Effector CD4-positive, alpha-beta T cell (primary cell): ENCODE measurements around the gene KDM8.
"Not testable (repeated sequence)": the region's sequence is repeated elsewhere in the genome, so short reads cannot be mapped to it uniquely, and the experiment has no call there.

Experiments
- DNase-seq: peaks from one replicate; pipeline ENCODE4 v3.0.0-alpha.2; 2020

Gene KDM8

DNA sequence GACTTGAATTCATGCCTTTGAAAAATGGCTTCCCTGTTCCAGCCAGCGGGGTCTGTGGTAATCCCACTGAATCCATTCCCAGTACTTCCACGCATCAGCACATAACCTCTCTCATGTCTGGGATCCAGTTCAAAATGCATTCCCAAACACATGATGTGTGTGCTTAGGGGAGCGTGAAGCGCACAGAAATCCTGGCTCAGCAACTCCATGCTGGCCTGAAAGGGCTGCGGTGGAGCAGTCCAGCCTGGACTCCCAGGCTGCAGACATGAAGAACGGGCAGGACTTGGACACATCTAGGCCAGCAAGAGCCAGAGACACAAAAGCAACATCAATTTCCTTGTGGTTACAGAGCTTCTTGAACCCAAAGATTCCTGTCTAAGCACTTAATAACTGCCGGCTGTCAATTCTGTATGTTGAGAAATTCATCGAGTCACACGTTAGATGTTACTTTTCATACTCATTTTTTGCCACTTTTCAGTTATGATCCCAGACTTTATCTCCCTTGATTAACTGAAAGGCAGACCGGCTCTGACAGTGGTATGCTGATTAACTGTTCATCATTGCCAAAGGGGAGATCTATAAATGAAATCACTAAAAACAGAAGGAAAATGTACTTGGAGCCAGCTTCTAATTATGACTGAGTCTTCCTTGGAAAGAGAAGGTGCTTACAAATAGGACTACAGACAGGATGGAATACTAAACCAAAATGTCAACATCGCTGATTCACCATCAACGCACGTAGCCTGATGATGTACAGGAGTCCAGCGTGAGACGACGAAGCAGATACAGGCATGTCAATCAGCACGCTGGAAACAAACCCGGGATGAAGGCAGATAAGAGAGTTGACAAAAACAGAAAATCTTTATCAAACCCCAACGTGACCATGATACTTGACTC lies 42.2 kb downstream of the KDM8 start:
- DNase-seq = no peak

DNA sequence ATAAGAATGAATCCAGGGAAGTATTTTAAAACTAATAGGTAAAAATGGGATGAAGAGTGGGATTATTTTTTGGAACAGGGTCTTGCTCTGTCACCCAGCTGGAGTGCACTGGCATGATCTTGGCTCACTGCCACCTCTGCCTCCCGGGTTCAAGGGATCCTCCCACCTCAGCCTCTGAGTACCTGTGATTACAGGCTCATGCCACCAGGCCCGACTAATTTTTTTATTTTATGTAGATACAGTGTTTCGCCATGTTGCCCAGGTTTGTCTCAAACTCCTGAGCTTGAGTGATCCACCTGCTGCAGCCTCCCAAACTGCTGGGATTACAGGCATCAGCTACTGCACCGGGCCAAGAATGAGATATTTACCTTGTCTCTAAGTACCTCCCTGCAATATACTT lies 43.1 kb downstream of the KDM8 start:
- DNase-seq = no peak

DNA sequence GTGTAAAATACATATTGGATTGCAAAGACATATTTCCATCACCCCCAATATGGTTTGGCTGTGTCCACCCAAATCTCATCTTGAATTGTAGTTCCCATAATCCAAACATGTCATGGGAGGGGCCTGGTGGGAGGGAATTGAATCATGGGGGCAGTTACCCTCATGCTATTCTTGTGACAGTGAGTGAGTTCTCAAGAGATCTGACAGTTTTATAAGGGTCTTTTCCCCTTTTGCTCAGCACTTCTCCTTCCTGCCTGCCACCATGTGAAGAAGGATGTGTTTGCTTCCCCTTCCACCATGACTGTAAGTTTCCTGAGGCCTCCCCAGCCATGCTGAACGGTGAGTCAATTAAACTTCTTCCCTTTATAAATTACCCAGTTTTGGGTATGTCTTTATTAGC lies 43.8 kb downstream of the KDM8 start:
- not testable (repeated sequence) for DNase-seq

DNA sequence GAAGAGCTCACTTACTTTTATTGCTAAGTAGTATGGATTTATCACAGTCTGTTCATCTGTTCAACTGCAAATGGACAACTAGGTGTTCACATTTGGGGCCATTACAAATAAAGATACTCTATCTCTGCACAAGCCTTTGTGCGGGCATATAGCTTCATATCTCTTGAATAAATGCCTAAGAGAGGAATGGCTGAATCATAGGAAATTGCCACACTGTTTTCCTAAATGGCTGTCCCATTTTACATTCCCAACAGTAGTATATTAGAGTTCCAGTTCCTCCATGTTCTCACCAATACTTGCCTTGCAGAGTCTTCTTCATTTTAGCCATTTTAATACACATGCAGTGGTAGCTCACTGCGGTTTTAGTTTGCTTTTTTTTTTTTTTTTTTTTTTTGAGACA lies 44.7 kb downstream of the KDM8 start:
- no peak for DNase-seq

GRCh38 chr16:27248886-27249285 lies 45.6 kb downstream of the KDM8 start:
- DNase-seq = not testable (repeated sequence)

DNA sequence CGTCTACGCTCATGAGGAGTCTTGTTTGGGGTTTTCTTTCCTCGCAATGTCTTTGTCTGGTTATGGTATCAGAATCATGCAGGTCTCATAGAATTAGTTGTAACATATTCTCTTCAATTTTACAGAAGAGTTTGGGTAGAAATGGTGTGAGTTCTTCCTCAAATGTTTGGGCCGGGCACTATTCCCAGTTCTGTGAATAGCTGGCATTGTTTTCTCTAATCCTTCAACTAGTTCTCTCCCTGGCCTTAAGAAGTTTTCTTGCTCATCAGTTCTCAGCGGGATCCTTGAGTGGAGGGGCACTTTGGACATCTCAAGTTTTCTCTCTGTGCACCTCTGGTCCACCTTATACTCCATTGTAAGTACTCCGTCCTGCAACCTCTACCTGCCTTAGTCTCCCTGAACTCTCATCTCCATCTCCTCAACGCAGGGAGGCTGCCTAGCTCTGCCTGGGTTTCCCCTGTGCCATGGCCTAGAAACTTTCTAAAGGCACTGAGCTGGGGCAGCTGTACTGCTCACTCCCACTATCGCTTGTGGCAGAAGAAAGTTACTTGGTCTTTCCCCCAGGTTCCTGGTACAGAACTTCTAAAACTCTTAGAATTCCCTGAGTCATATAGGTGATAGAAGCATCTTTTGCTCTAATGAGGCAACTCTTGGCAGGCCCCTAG lies 48.3 kb downstream of the KDM8 start:
- DNase-seq = no peak

DNA sequence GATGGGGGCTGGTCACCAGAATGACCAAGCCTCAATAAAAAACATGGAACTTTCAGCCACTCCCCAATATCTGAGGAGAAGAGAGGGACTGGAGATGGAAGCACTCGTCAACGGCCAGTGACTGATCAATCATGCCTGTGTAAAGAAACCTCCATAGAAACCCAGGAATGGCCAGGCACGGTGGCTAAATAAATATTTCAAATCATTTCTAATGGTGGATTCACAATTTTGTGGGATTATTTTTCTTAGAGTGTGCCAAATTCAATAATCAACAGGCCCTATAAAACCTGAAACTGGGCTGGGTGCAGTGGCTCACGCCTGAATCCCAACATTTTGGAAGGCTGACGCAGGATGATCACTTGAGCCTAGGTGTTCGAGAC lies 48.9 kb downstream of the KDM8 start:
- DNase-seq = no peak

DNA sequence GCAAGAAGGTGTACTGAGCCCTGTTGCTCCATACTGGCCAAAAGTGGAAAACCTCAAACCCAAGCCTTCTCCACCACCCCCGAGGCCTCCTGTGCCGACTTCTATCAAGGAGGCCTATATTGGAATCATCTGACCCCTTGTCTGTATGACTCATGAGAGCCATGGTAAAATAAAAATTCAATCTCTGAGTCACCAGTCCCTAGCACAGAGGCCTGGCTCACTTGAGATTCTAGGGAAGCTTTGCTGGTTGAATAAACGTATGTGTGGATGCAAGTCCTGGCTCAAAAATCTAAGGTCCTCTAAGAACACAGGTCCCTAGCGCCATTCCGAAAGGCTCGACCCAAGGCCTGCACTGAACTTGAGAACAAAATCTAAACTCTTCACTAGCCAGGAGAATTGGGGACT lies 50.2 kb downstream of the KDM8 start:
- no peak for DNase-seq

GRCh38 chr16:27254262-27254811 lies 51.0 kb downstream of the KDM8 start:
- no peak for DNase-seq

- DNase-seq = no peak
These were observed 53.5 kb downstream of the KDM8 start for GRCh38 chr16:27256861-27257260.

DNA sequence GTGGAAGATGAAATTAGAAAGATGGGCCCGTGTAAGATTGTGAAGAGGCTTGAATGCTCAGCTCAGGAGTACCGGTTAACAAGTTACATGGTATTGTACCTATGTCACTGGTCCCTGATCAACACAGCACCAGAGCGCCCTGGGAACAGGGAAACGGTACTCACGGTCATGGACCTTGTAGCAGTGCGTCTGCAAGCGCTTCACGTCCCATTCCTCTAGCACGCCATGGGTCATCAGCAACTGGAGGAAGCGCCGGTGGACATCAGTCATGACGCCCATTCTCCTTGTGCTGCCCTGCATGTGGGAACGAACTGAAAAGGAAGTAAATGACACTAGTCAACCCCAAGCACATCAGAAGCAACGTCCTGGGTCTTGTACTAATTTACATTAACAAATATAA lies 53.9 kb downstream of the KDM8 start:
- no peak for DNase-seq

- DNase-seq = no peak
These were observed 55.0 kb downstream of the KDM8 start for GRCh38 chr16:27258241-27258734.

GRCh38 chr16:27259710-27260109 lies 56.4 kb downstream of the KDM8 start:
- DNase-seq = no peak

DNA sequence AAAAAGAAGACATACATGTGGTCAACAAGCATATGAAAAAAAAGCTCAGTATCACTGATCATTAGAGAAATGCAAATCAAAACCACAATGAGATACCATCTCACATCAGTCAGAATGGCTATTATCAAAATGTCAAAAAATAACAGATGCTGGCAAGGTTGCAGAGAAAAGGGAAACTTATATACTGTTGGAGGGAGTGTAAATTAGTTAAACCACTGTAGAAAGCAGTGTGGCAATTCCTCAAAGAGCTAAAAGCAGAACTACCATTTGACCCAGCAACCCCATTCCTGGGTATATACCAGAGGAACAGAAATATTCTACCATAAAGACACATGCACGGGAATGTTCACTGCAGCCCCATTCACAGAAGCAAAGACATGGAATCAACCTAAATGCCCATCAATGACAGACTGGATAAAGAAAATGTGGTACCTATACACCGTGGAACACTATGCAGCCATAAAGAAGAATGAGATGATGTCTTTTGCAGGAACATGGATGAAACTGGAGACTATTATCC lies 59.6 kb downstream of the KDM8 start:
- not testable (repeated sequence) for DNase-seq

- DNase-seq = no peak
These were observed 60.8 kb downstream of the KDM8 start for GRCh38 chr16:27264151-27264550.

DNA sequence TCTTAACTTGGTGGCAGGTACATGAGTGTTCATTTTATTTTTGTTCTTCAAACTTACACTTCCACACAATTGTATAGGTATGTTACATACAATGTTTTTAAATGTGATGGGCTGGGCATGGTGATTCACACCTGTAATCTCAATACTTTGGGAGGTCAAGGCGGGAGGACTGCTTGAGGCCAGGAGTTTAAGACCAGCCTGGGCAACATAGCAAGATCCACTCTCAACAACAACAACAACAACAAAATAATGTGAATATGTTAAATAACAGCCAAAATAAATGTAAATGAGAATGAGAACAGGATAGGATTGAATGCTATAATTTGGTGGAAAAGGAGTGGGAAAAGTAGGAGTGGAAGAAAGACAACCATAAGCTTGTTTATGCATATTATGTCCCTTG lies 62.7 kb downstream of the KDM8 start:
- DNase-seq = no peak

DNA sequence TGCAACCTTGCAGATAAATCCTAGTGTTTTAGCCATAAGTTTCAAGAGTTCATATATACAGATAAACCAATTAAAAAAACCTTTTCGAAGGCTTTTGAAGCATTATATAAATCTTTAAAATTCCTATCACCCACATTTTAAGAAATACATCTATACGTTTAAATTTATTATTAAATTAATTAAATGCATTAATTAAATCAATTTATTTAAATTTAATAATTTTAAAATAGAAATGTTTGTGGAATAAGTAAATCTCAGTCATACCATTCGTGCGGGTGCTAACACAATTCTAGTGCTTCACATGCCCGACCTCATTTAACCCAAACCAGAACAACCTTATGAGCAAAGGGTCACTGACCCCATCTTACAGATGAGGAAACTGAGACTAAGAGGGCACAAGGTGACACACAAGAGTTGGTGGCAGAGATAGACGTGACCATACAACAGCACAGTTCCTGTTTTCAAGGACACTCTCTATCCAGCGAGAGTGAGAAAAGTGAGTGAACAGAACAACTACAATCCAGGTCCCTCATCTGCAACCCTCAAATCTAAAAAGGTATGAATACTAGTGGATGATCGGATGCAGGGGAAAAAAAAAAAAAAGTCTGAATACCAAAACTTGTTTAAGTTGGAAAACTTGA lies 63.8 kb downstream of the KDM8 start:
- DNase-seq = no peak

DNA sequence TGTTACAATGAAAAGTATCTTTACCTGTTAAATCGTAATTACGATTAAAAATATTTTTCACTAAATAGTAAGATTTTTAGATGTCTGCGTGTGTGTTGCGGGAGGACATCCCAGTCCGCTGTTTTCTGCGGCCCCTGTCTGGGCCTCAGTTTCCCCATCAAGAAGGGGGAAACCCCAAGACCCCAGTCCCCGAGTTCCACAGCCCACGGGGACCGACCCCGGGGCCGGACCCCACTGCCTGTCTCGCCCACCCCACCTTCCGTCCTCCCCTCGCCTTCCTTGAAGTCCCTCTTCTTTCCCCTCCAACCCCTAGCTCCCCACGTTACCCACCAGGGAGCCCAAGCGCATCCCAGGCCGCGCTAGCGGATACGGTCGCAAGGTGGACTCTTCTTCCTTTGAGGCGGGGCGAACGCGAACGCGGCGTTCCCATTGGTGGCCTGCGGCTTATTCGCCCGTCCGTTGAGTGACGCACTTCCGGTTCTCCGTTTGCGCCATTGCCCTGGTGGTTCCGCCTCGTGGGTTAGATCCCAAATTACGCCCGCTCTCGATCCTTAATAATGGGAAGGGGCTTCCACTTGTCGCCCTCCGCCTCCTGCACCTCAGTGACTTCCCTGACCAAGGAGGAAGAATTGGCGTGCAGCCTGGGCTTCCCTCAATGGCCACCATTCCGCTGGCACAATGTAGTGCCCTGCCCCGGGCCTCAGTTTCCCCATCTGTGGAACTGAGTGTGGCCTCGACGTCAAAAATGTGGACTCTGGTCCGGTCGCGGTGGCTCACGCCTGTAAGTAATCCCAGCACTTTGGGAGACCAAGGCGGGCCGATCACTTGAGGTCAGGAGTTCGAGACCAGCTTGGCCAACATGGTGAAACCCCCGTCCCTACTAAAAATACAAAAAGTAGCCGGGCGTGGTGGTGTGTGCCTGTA lies 65.3 kb downstream of the KDM8 start, which contains the start of gene NSMCE1:
TSS of gene NSMCE1 (minus strand) at position 397 of the 924 bp plus-strand sequence. CDS start 11,202 bp downstream, outside the sequence.
- peak; percentile 93 for DNase-seq

DNA sequence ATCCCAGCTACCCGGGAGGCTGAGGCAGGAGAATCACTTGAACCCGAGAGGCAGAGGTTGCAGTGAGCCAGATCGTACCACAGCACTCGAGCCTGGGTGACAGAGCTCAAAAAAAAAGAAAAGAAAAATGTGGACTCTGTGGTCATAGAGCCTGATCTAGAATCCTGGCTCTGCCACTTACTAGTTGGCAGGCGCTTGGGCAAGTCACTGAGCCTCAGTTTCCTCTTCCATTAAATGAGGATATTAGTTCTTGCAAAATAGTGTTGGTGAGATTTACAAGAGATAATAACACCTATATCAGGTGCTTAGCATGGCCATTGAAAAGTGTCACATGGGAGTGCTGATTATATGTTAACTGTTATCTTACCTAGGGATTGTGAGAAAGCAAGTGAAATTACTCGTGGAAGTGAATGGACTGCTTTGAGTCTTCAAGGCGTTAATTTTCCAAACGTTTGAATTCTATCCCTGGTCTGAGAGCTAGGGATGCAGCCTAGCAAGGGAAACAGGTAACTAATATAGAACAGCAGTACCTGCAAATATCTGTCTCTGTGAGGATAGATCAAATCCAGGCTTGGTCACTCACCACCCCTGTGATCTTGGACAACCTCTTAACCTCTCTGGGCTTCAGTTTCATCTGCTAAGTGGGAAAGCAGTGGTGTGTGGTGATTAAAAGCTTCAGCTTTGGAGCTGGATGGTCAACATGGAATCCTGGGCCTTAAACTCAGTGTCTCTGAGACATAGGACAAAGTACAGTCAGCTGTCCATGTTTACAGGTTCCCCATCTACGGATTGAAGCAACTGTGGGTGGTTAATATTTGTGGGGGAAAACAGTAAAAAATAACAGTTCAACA lies 66.2 kb downstream of the KDM8 start:
- DNase-seq = no peak

DNA sequence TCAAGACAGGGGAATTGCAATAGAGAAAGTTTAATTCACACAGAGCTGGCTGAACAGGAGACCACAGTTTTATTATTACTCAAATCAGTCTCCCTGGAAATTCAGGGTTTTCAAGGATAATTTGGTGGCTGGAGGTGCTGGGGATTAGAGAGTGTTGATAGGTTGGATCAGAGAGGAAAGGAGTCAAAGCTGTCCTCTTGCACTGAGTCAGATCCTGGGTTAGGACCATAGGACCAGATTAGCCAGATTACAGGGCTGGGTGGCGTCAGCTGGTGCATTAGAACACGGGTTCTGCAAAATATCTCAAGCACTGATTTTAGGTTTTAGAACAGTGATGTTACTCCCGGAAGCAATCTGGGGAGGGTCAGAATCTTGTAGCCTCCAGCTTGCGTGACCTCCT lies 67.0 kb downstream of the KDM8 start:
- no peak for DNase-seq
